GM18520 (cell line): Measurements from ENCODE around the gene MAPRE3.
"Not testable (repeated sequence)": the region's sequence is repeated elsewhere in the genome, so short reads cannot be mapped to it uniquely, and the experiment has no call there.

Source experiments
- ATAC-seq: cut with Tn5 transposase; IDR thresholded peaks from one replicate; pipeline ENCODE4 v1.9.1; 2021; ENCODE audit not compliant: unreplicated experiment

The MAPRE3 gene

GRCh38 chr2:27067385-27067784 lies 96.9 kb downstream of the MAPRE3 start:
- no peak for ATAC-seq

- ATAC-seq: no peak
Observed at GRCh38 chr2:27069436-27069835, 99.0 kb downstream of the MAPRE3 start.

- no peak for ATAC-seq
Observed at GRCh38 chr2:27069961-27070618, 99.7 kb downstream of the MAPRE3 start.

GRCh38 chr2:27070653-27071276 lies 100.3 kb downstream of the MAPRE3 start:
- no peak for ATAC-seq

- peak; percentile 81 for ATAC-seq
Observed at GRCh38 chr2:27071277-27071989, 101.0 kb downstream of the MAPRE3 start, which contains the start of gene OST4. Gene OST4 (minus strand): TSS chr2:27071654.

- no peak for ATAC-seq
Observed at GRCh38 chr2:27071990-27072830, 101.8 kb downstream of the MAPRE3 start.

GRCh38 chr2:27072920-27073319 lies 102.5 kb downstream of the MAPRE3 start:
- ATAC-seq: no peak

GRCh38 chr2:27073782-27074181 lies 103.3 kb downstream of the MAPRE3 start:
- no peak for ATAC-seq

- no peak for ATAC-seq
Observed at GRCh38 chr2:27074738-27075565, 104.5 kb downstream of the MAPRE3 start.

GRCh38 chr2:27075566-27075871 lies 105.1 kb downstream of the MAPRE3 start:
- ATAC-seq: not testable (repeated sequence)

- ATAC-seq: no peak
Observed at GRCh38 chr2:27076323-27076722, 105.9 kb downstream of the MAPRE3 start.
